H1 (cell line): Measurements from ENCODE around the gene TEX14. TPM values are rescaled to one million over a fixed set of nuclear protein-coding genes. Genes with fewer than 3 reads are reported as not detected.

Source experiments
- EGR1 ChIP-seq: IDR thresholded peaks from 2 replicates; pipeline ENCODE4 v1.6.1; 2011; ENCODE audit warnings: low read depth, low read length, borderline replicate concordance
- EZH2 ChIP-seq: fragments of 200-600 bp; sonication (generic); IDR thresholded peaks from 2 replicates; pipeline ENCODE4 v1.7.1; 2012; ENCODE audit warnings: low read depth, mild to moderate bottlenecking, moderate library complexity, low read length, inconsistent platforms; ENCODE audit not compliant: severe bottlenecking
- FOSL1 ChIP-seq: IDR thresholded peaks from 2 replicates; pipeline ENCODE4 v1.6.1; 2011; ENCODE audit warnings: mild to moderate bottlenecking, low read depth, low read length, moderate library complexity; ENCODE audit not compliant: insufficient read depth
- JUND ChIP-seq: IDR thresholded peaks from 2 replicates; pipeline ENCODE4 v1.6.1; 2011; ENCODE audit warnings: mild to moderate bottlenecking, improper control_type of control experiment, low read length
- POU5F1 ChIP-seq: IDR thresholded peaks from 2 replicates; pipeline ENCODE4 v1.6.1; 2011; ENCODE audit warnings: low read depth, mild to moderate bottlenecking, low read length, moderate library complexity
- SP2 ChIP-seq: IDR thresholded peaks from 2 replicates; pipeline ENCODE4 v1.6.1; 2012; ENCODE audit warnings: mild to moderate bottlenecking, low read length, inconsistent platforms
- SUZ12 ChIP-seq: fragments of 200-600 bp; sonication (generic); IDR thresholded peaks from 2 replicates; pipeline ENCODE4 v1.6.1; 2012; ENCODE audit warnings: mild to moderate bottlenecking, inconsistent platforms, low read length, moderate library complexity, mixed read lengths
- TBP ChIP-seq: IDR thresholded peaks from 2 replicates; pipeline ENCODE4 v1.6.1; 2011; ENCODE audit warnings: low read depth, low read length, improper control_type of control experiment
- polyA plus RNA-seq, 7 experiments: library from polyadenylated mRNA; depleted of rRNA in 3 of 7; stranded (reverse) in 5 of 7; unstranded in 2 of 7; fragments of >200 nt in 5 of 7; fragments of 200-250 nt in 2 of 7; gene quantifications; 1 replicate in 5 of 7; 2 replicates in 1 of 7; 4 replicates in 1 of 7; pipeline versions ENCODE4 v1.2.1 to v1.2.3, GENCODE V29; 2011 to 2013; ENCODE audit warnings: missing spikeins in 2 of 7, mixed read lengths in 2 of 7
- total RNA-seq: library from RNA; stranded (reverse); fragmentation: NEBNext Ultra II Directional; extraction: Animal tissue kit (Norgen Biotek cat#: 25700); gene quantifications from 2 replicates; pipeline ENCODE4 v1.2.1, GENCODE V29; 2021

The TEX14 gene
- total and polyA plus RNA-seq, 2 of the 8 experiments (the other 6 are each of a cell fraction or from before 2014, with no cell fraction given), result 0.83 to 2.5 TPM

GRCh38 chr17:58513965-58514769 is 177.7 kb downstream of the TEX14 start, which contains the start of gene MTMR4 (continued):
- peak; percentile 49; the same call in 1 of the 2 replicates for TF ChIP-seq TBP
- no peak for TF ChIP-seq FOSL1
- no peak for TF ChIP-seq POU5F1
- TF ChIP-seq EGR1, result 0 out of 2 replicates have a peak, but pooled peaks have one; percentile 11
- TF ChIP-seq EZH2, result no peak
- TF ChIP-seq SP2, result no peak
- TF ChIP-seq JUND, result peak; percentile 11; the same call in 1 of the 2 replicates
- TF ChIP-seq SUZ12, result no peak
- TF ChIP-seq, all 59 proteins: peak for 12
